H9 (cell line): ENCODE results near the gene S100Z. TPM values are rescaled to one million over a fixed set of nuclear protein-coding genes. Genes with fewer than 3 reads are reported as not detected.

Experiments used
- DNase-seq: peaks from one replicate; pipeline ENCODE4 v3.0.0-alpha.2; 2017
- H2AFZ ChIP-seq: one replicate; pipeline ENCODE4 v1.6.1; 2013; ENCODE audit warnings: mild to moderate bottlenecking, low read length, control low read depth, moderate library complexity
- H2AK5ac ChIP-seq: 2 replicates; pipeline ENCODE4 v1.6.1; 2013; ENCODE audit warnings: low read length, control low read depth, mixed read lengths; ENCODE audit not compliant: insufficient read length
- H2BK120ac ChIP-seq: one replicate; pipeline ENCODE4 v1.6.1; 2013; ENCODE audit warnings: low read depth, mild to moderate bottlenecking, low read length, control low read depth, inconsistent platforms; ENCODE audit not compliant: poor library complexity, severe bottlenecking
- H2BK12ac ChIP-seq: 2 replicates; pipeline ENCODE4 v1.6.1; 2013; ENCODE audit warnings: low read length, control low read depth, mixed read lengths, low read depth; ENCODE audit not compliant: insufficient read length
- H2BK15ac ChIP-seq: 2 replicates; pipeline ENCODE4 v1.6.1; 2013; ENCODE audit warnings: low read depth, low read length, control low read depth
- H2BK20ac ChIP-seq: one replicate; pipeline ENCODE4 v1.6.1; 2013; ENCODE audit warnings: low read depth, mild to moderate bottlenecking, low read length, control low read depth, inconsistent platforms; ENCODE audit not compliant: poor library complexity, severe bottlenecking
- H2BK5ac ChIP-seq: 2 replicates; pipeline ENCODE4 v1.6.1; 2013; ENCODE audit warnings: low read length, control low read depth, mixed read lengths; ENCODE audit not compliant: insufficient read length
- H3K14ac ChIP-seq: 2 replicates; pipeline ENCODE4 v1.6.1; 2013; ENCODE audit warnings: low read length, control low read depth; ENCODE audit not compliant: insufficient read depth
- H3K18ac ChIP-seq: 2 replicates; pipeline ENCODE4 v1.6.1; 2013; ENCODE audit warnings: low read depth, mild to moderate bottlenecking, mixed read lengths, low read length, control low read depth; ENCODE audit not compliant: insufficient read length
- H3K23ac ChIP-seq: 2 replicates; pipeline ENCODE4 v1.6.1; 2013; ENCODE audit warnings: low read length, control low read depth, mixed read lengths, low read depth; ENCODE audit not compliant: insufficient read length
- H3K23me2 ChIP-seq: 2 replicates; pipeline ENCODE4 v1.6.1; 2013; ENCODE audit warnings: low read depth, mild to moderate bottlenecking, mixed read lengths, low read length, control low read depth; ENCODE audit not compliant: insufficient read length, poor library complexity, severe bottlenecking
- H3K27ac ChIP-seq: 2 replicates; pipeline ENCODE4 v1.5.1; 2013; ENCODE audit warnings: low read length, control low read depth, mixed read lengths, low read depth; ENCODE audit not compliant: insufficient read length
- H3K27me3 ChIP-seq: 2 replicates; pipeline ENCODE4 v1.6.1; 2013; ENCODE audit warnings: low read length, control low read depth, inconsistent platforms; ENCODE audit not compliant: insufficient read depth
- H3K4ac ChIP-seq: 2 replicates; pipeline ENCODE4 v1.6.1; 2013; ENCODE audit warnings: low read depth, mild to moderate bottlenecking, control low read depth, inconsistent platforms, low read length, moderate library complexity
- H3K4me1 ChIP-seq: 2 replicates; pipeline ENCODE4 v1.6.1; 2013; ENCODE audit warnings: low read length, control low read depth, inconsistent platforms; ENCODE audit not compliant: insufficient read depth
- H3K4me2 ChIP-seq: 2 replicates; pipeline ENCODE4 v1.6.1; 2013; ENCODE audit warnings: low read length, control low read depth, mixed read lengths; ENCODE audit not compliant: insufficient read length, insufficient read depth
- H3K56ac ChIP-seq: 2 replicates; pipeline ENCODE4 v1.6.1; 2013; ENCODE audit warnings: low read depth, mild to moderate bottlenecking, mixed read lengths, low read length, control low read depth; ENCODE audit not compliant: insufficient read length
- H3K79me1 ChIP-seq: 2 replicates; pipeline ENCODE4 v1.6.1; 2013; ENCODE audit warnings: low read depth, mild to moderate bottlenecking, moderate library complexity, low read length, control low read depth, inconsistent platforms; ENCODE audit not compliant: insufficient read depth, poor library complexity, severe bottlenecking
- H3K79me2 ChIP-seq: 2 replicates; pipeline ENCODE4 v1.6.1; 2013; ENCODE audit warnings: low read length, control low read depth, inconsistent platforms; ENCODE audit not compliant: insufficient read depth
- H3K9ac ChIP-seq: 2 replicates; pipeline ENCODE4 v1.6.1; 2013; ENCODE audit warnings: low read length, control low read depth, mixed read lengths; ENCODE audit not compliant: insufficient read length; ENCODE audit errors: extremely low read depth
- H3K9me3 ChIP-seq: one replicate; pipeline ENCODE4 v1.6.1; 2013; ENCODE audit warnings: low read depth, low read length, inconsistent platforms; ENCODE audit not compliant: control insufficient read depth
- H3T11ph ChIP-seq: one replicate; pipeline ENCODE4 v1.6.1; 2013; ENCODE audit warnings: mild to moderate bottlenecking, low read length, control low read depth, inconsistent platforms
- H4K20me1 ChIP-seq: one replicate; pipeline ENCODE4 v1.6.1; 2013; ENCODE audit not compliant: control insufficient read depth, insufficient read length, insufficient read depth
- H4K5ac ChIP-seq: 2 replicates; pipeline ENCODE4 v1.6.1; 2013; ENCODE audit warnings: low read depth, mild to moderate bottlenecking, mixed read lengths, low read length, control low read depth; ENCODE audit not compliant: insufficient read length
- H4K8ac ChIP-seq: replicated peaks from 2 replicates; pipeline ENCODE4 v1.6.1; 2013; ENCODE audit warnings: low read length, control low read depth, mixed read lengths, low read depth; ENCODE audit not compliant: insufficient read length
- H4K91ac ChIP-seq: 2 replicates; pipeline ENCODE4 v1.6.1; 2013; ENCODE audit warnings: low read depth, mild to moderate bottlenecking, moderate library complexity, mixed read lengths, low read length, control low read depth; ENCODE audit not compliant: insufficient read length
- H3K27ac Mint-ChIP-seq, 3 experiments: 2 replicates in 2 of 3; 3 replicates in 1 of 3; pipeline ENCODE4 v1.8.0; 2020 to 2021; ENCODE audit warnings: mixed read lengths in 3 of 3, mild to moderate bottlenecking in 1 of 3, moderate library complexity in 1 of 3
- H3K27me3 Mint-ChIP-seq: 2 replicates; pipeline ENCODE4 v1.8.0; 2021; ENCODE audit warnings: low read depth, mild to moderate bottlenecking, moderate library complexity, mixed read lengths
- H3K36me3 Mint-ChIP-seq, 3 experiments: 2 replicates in 2 of 3; 3 replicates in 1 of 3; pipeline ENCODE4 v1.8.0; 2020 to 2021; ENCODE audit warnings: low read depth in 3 of 3, mixed read lengths in 3 of 3; ENCODE audit not compliant: insufficient read depth in 1 of 3
- H3K4me1 Mint-ChIP-seq, 2 experiments: 2 replicates each; pipeline ENCODE4 v1.8.0; 2020; ENCODE audit warnings: mixed read lengths in 2 of 2
- H3K4me3 Mint-ChIP-seq, 2 experiments: 2 replicates in 1 of 2; 3 replicates in 1 of 2; pipeline ENCODE4 v1.8.0; 2020 to 2021; ENCODE audit warnings: mild to moderate bottlenecking in 2 of 2, mixed read lengths in 2 of 2, moderate library complexity in 1 of 2
- H3K9me3 Mint-ChIP-seq, 2 experiments: 2 replicates in 1 of 2; 3 replicates in 1 of 2; pipeline ENCODE4 v1.8.0; 2020; ENCODE audit warnings: mild to moderate bottlenecking in 2 of 2, mixed read lengths in 2 of 2, moderate library complexity in 1 of 2
- WGBS: extraction: QIAGEN DNeasy Blood & Tissue Kit; methylation state at CpG from one replicate; pipeline ENCODE4 v1.1.7; 2013; ENCODE audit warnings: missing lambda C conversion rate, low lambda C conversion rate, mixed read lengths; ENCODE audit not compliant: insufficient read length; ENCODE audit errors: extremely low coverage; 5-methylcytosine and 5-hydroxymethylcytosine counted together
- total RNA-seq: library from RNA; stranded (reverse); gene quantifications from 2 replicates; pipeline ENCODE4 v1.2.1, GENCODE V29; 2021
- TF ChIP-seq, protein P1 (sequence below): fragments of 200-600 bp; sonication (generic); conservative IDR thresholded peaks from 3 replicates; pipeline ENCODE4 v1.8.0; 2021; ENCODE audit warnings: antibody characterized with exemption, mild to moderate bottlenecking

S100Z gene
- total RNA-seq, 1 experiment from 2014 or later: not detected

DNA sequence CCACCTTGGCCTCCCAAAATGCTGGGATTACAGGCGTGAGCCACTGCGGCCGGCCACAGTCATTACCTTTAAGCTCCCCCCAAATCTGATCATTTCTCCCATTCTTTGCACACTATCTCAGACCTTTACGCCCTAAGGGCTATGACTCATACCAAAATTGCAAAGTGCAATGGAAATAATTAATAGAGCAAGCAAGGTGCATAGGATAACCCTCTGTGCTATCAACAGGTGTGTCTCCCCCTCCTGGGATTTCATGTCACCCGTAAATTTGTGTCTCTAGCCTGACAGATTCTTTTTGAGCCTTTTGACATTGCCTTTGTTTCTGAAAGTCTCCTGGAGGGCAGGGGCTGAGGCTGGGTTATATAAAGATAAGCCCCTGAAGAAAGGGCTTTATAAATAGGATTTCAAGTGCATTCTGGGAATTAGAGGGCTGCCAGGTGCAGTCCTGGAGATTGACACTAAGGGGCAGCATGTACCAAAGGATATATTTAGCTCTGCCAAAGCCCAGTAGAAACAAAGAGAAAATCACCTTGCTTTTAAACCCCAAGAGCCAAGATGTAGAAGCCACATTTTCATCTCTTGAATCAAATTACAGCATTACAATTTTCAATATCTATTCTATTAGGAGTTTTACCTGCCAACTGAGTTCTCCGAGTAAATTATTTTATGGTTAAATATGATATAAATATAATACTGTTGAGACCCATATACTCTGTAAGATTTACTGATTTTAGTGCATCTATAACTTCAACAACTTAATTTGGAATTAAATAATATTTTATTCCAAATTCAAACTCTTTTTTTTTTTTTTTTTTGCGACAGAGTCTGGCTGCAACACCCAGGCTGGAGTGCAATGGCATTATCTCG lies 18.2 kb downstream of the S100Z start:
- peak overlapping the region in 1 of 3 experiments; percentile 35; a peak in 1 of 7 replicates for H3K27ac Mint-ChIP-seq
- Histone ChIP-seq H2BK5ac (no peak overlapping the region), H4K8ac (no peak overlapping the region), H3K56ac (no peak overlapping the region), H3K9me3 (no peaks in the 10 kb centered on the region), H3K23ac (no peak overlapping the region), H3K18ac (no peak overlapping the region), H3K79me2 (no peaks in the 10 kb centered on the region), H2BK20ac (no peak overlapping the region), H3K14ac (no peak overlapping the region), H3T11ph (no peak overlapping the region), H4K20me1 (no peaks in the 10 kb centered on the region), H2BK120ac (no peak overlapping the region), H4K91ac (no peak overlapping the region), H4K5ac (no peak overlapping the region), H2BK15ac (no peak overlapping the region), H3K4me1 (no peaks in the 10 kb centered on the region; the same call in 1 of the 2 replicates), H3K4ac (no peak overlapping the region), H2AFZ (no peak overlapping the region), H3K79me1 (no peaks in the 10 kb centered on the region), H3K27me3 (no peaks in the 10 kb centered on the region), H2BK12ac (no peak overlapping the region), H2AK5ac (no peak overlapping the region), H3K27ac (no peak overlapping the region), H3K4me2 (no peak overlapping the region), H3K23me2 (no peaks in the 10 kb centered on the region), H3K9ac (no peak overlapping the region)
- H3K4me3 Mint-ChIP-seq: no peak overlapping the region
- WGBS: no CpG with 5 or more reads among the region's 8 CpGs
- H3K9me3 Mint-ChIP-seq: no peaks in the 10 kb centered on the region
- TF ChIP-seq, protein P1, sequence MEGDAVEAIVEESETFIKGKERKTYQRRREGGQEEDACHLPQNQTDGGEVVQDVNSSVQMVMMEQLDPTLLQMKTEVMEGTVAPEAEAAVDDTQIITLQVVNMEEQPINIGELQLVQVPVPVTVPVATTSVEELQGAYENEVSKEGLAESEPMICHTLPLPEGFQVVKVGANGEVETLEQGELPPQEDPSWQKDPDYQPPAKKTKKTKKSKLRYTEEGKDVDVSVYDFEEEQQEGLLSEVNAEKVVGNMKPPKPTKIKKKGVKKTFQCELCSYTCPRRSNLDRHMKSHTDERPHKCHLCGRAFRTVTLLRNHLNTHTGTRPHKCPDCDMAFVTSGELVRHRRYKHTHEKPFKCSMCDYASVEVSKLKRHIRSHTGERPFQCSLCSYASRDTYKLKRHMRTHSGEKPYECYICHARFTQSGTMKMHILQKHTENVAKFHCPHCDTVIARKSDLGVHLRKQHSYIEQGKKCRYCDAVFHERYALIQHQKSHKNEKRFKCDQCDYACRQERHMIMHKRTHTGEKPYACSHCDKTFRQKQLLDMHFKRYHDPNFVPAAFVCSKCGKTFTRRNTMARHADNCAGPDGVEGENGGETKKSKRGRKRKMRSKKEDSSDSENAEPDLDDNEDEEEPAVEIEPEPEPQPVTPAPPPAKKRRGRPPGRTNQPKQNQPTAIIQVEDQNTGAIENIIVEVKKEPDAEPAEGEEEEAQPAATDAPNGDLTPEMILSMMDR: peak; percentile 93
- peaks cover 19 to 20% of the 10 kb centered on the region in 2 experiments for H3K4me1 Mint-ChIP-seq
- DNase-seq: peak; percentile 61
- H3K27me3 Mint-ChIP-seq: no peaks in the 10 kb centered on the region
- no peaks in the 10 kb centered on the region for H3K36me3 Mint-ChIP-seq
